Stimulated activated CD4-positive, alpha-beta T cell treated with anti-CD3 and anti-CD28 coated beads, Interleukin-2, amount 100 ng/mL, for 24 hours (primary cell): Measurements from ENCODE around the gene KLF4.

Experiments used
- DNase-seq, 2 donors: peaks; one replicate each; pipeline ENCODE4 v3.0.0-alpha.2; 2020

The KLF4 gene

GRCh38 chr9:107487521-107488374, 1.8 kb downstream of the KLF4 start:
- DNase-seq = peak in 1 of 2 donors; percentile 52

- no peak for DNase-seq
Measured at GRCh38 chr9:107486674-107487520, 2.7 kb downstream of the KLF4 start.

GRCh38 chr9:107485458-107486043, 4.0 kb downstream of the KLF4 start:
- no peak for DNase-seq

- DNase-seq = no peak
Measured at GRCh38 chr9:107484117-107484723, 5.3 kb downstream of the KLF4 start.

- DNase-seq = no peak
Measured at GRCh38 chr9:107483666-107484065, 5.9 kb downstream of the KLF4 start.

- no peak for DNase-seq
Measured at GRCh38 chr9:107481035-107481434, 8.5 kb downstream of the KLF4 start.

GRCh38 chr9:107480386-107480789, 9.2 kb downstream of the KLF4 start:
- DNase-seq = no peak

GRCh38 chr9:107478805-107479204, 10.8 kb downstream of the KLF4 start:
- no peak for DNase-seq

- DNase-seq = no peak
Measured at GRCh38 chr9:107474124-107474523, 15.4 kb downstream of the KLF4 start.

- no peak for DNase-seq
Measured at GRCh38 chr9:107472581-107473340, 16.8 kb downstream of the KLF4 start.

GRCh38 chr9:107471552-107471951, 18.0 kb downstream of the KLF4 start:
- DNase-seq = no peak

- DNase-seq = no peak
Measured at GRCh38 chr9:107467416-107467815, 22.2 kb downstream of the KLF4 start.

- DNase-seq = no peak
Measured at GRCh38 chr9:107466826-107467225, 22.7 kb downstream of the KLF4 start.

GRCh38 chr9:107465467-107466451, 23.8 kb downstream of the KLF4 start:
- DNase-seq = peak in 1 of 2 donors; percentile 57

GRCh38 chr9:107464516-107464915, 25.1 kb downstream of the KLF4 start:
- no peak for DNase-seq

- no peak for DNase-seq
Measured at GRCh38 chr9:107462691-107463090, 26.9 kb downstream of the KLF4 start.

- no peak for DNase-seq
Measured at GRCh38 chr9:107460153-107461023, 29.2 kb downstream of the KLF4 start.

- no peak for DNase-seq
Measured at GRCh38 chr9:107455425-107456135, 34.0 kb downstream of the KLF4 start.

GRCh38 chr9:107453479-107453878, 36.1 kb downstream of the KLF4 start:
- DNase-seq = no peak
